DMS153 treated with DMSO at 0.1 percent for 48 hours (cell line): ENCODE measurements around the gene KRT3.
A peak's percentile ranks its signal among the peaks of the same experiment; 100 is the strongest.
"Not testable (repeated sequence)": the region's sequence is repeated elsewhere in the genome, so short reads cannot be mapped to it uniquely, and the experiment has no call there.

Experiments
- DNase-seq: peaks from one replicate; lab custom pipeline; 2025; ENCODE audit not compliant: unreplicated experiment; lab: John Stamatoyannopoulos, UW

Gene KRT3

DNA sequence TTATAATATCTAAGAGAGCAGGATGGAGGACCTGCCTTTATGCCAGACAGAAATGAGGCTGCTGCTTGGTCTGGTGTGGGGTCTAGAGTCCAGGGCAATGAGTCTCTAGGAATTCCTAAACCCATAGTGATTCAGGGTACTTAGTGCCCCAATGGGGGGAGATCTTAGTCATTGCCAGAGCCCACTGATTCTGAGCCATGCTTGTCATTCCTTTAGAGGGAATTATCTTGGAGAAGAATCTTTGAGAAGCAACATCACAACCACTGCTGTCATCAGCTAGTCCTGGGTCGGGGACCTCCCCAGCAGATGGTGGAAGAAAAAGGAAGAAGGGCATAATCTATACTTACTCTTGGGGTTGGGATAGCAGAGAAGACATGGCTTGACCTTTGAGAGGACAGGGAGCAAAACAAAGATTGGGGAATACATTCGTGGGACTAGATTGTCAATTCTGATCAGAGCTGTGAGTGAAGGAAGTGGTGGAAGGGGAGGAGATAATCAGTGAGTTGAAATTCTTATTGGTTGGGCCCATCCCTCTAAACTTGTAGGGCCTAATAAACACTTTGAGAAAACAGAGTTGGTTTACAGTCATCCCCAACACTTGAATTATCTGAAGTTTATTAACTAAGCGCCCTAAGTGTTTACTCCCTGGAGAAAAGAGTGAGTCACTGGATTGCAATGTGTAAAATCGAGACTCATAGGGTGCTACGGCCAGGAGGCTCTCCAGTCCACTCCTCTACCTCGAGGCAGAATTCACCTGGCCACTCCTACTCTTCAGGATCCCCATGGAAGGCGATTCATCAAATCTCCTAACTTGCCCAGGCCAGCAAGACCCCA is 3.0 kb upstream of the KRT3 start:
- DNase-seq = no peak

DNA sequence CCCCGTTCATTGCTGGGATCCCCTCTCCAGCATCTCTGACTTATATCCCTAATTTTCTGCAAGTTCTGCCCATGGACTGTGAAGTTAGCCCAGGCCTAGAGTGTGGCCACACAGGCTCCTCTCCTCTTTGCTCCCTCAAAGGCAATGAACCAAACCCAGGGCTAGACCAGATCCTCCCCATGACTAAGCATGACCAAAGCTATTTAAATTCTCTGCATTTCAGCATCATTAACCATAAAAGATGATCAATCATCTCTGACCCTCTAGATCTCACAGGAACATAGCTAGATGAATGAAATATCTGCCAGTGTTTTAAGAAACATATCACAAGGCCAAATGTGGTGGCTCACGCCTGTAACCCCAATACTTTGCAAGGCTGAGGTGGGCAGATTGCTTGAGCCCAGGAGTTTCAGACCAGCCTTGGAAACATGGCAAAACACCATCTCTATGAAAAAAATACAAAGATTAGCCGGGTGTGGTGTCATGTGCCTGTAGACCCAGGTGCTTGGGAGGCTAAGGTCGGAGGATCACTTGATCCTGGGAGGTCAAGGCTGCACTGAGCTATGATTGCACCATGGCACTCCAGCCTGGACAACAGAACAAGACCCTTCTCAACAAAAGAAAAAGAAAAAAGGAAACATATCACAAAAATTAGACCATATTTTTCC is 2.2 kb upstream of the KRT3 start:
- DNase-seq = no peak

GRCh38 chr12:52797529-52797894 is 1.6 kb upstream of the KRT3 start:
- no peak for DNase-seq

DNA sequence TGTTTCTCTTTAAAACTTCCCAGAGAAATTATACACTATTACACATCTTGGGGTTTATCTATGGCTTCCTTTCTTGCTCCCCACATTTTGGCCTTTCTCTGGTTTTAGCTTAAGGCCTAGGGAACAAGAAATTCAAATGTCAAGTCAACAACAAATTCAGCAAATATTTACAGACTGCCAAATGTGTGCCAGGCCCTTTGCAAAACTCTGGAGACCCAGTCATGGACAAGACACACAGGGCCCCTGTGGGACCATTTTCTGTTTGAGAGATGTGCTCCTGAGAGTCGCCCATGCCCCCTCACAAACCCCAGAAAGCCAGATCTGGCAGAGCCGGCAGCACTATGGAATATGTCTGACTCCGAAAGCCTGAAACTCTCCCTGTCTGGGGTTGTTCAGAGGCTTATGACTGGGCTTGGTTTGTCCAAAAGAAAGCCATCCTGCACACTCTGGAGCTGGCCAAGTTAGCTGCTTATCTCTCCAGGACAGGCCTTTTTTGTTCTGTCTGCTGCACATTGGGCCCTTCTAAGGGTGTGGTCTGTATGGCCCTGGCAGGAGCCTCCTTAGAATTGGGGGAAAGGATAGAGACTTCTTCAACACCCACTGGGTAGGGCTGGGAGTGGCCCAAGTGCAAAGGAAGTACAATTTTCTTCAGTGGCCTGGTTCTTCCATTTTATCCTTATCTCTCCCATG is 1.1 kb upstream of the KRT3 start:
- DNase-seq = no peak

DNA sequence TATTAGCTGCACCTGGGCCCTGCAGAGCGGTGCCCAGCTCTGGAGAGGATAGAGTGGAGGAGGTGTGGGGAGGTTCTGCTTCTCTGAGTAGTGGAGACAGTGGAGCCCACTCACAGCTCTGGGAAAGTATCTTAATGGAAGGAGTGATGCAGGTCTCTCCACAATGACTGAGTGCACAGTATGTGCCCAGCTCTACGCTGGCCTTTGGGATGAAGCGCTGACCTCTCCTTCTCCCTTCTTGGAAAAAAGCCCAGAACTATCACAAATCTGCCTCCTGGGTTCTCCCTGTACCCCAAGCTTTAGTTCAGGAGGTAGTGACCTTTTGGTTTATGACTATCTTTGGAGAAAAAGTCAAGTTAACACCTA is 495 bp upstream of the KRT3 start:
- DNase-seq = no peak

DNA sequence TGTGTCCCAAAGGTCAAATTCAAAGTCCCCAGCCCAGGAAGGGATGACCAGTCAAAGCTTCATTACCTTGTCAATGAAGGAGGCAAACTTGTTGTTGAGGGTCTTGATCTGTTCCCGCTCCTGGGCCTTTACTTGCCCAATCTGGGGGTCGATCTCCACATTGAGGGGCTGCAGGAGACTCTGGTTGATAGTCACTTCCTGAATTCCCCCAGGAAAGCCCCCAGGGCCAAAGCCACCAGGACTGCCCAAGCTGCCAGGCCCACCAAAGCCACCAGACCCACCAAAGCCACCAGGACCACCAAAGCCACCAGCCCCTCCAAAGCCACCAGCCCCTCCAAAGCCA is 614 bp downstream of the KRT3 start:
- DNase-seq = not testable (repeated sequence)

GRCh38 chr12:52794479-52795331 is 1.2 kb downstream of the KRT3 start:
- no peak for DNase-seq

DNA sequence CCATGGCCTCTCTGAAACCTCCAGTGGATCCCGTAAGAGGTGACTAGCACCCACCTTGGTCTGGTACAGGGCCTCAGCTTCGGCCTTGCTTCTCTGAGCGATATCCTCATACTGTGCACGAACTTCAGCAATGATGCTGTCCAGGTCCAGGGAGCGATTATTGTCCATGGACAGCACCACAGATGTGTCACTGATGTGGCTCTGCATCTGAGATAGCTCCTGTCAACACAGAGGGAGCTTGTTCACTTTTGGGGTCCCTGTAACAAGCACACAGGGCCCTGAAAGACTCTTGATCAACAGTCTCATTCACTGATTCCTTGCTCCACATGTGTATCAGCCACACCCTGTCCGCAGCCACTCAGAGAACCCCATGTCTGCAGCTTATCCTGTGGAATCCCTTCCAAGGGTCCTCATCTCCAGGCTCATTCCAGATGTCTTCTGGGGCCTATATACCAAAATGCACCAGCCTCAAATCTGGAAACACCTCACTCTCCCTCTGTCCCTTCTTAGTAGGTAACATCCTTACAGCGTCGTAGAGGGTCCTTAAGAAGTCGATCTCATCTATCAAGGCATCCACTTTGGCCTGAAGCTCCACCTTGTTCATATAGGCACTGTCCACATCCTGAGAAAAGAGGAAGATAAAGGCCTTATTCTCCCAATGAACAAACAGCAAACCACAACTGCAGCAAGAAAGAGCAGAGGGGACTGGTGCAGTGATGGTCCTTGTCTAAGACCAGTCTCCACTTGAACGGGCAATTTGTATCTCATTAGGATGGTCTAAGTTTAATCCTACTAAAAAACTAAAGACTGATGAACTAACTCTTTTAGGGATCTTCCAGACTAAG is 3.5 kb downstream of the KRT3 start:
- DNase-seq = no peak

DNA sequence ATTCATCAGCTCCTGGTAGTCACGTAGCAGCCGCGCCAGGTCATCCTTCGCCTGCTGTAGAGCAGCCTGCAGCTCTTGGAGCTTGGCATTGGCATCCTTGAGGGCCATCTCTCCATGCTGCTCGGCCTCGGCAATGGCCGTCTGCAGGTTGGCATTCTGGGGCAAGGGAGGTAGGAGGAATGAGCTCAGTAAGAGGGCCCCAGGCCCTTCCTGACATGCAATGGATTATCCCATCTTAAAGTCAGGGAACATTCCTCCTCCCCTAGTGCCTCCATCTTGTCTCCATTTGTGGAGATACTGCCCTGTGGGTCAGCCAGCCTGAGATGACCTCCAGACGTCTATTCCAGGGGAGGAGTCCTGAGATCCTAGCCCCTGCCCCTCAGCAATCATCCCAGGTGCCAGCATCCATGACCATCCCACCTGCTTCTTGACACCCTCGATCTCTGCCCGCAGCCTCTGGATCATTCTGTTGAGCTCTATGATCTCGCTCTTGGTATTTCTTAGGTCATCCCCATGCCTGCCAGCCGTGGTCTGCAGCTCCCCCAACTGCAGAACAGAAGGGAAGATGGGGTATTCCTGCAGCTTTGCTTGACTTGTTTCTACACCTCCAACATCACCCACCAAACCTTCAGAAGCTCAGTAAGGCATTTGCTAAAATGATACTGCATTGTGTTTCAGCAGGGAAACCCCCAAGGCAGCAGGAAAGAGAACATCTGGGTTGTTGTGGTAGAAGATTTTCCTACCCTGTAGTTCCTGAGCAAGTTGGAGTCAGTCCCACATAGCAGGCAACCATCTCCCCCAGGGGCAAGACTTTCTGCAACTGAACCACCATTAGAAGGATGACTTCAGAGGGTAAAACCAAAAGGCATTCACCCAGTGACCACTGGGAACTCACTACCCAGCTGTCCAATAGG is 4.4 kb downstream of the KRT3 start:
- DNase-seq = no peak

- DNase-seq = no peak
Measured at GRCh38 chr12:52790427-52791270, 5.3 kb downstream of the KRT3 start.

DNA sequence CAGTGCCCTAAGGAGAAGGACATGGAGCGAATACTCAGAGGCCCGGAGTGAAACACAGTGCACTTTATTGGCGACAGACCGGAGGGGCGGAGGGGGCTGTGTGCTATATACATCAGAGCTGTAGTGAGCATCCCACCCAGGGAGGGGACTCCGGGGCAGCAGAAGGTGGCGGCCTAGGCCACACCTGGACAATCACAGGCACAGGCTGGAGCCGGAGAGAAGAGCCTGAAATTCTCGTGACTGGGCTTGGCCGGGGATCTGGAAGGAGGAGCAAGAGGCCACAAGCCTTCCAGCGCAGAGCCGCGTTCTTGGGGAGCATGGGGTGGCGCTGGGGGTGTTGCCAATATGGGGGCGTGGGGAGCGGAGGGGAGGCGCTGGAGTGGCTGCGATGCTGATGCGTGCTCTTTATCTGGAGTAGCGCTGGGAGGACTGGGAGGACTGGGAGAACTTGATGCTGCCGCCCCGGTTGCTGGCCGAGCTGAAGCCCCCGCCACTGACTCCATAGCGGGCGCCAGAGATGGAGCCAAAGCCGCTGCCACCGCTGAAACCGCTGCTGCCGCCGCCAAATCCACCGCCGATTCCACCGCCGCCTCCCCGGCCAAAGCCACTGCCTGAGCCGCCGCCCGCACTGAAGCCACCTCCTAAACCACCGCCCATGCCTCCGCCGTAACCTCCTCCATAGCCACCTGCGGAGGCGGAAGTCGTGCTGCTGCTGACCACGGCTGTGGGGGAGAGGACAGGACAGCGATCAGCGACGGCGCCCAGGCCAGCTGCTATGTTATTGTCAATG is 6.1 kb downstream of the KRT3 start:
- peak; percentile 28 for DNase-seq

GRCh38 chr12:52788876-52789636 is 6.9 kb downstream of the KRT3 start:
- DNase-seq = no peak

DNA sequence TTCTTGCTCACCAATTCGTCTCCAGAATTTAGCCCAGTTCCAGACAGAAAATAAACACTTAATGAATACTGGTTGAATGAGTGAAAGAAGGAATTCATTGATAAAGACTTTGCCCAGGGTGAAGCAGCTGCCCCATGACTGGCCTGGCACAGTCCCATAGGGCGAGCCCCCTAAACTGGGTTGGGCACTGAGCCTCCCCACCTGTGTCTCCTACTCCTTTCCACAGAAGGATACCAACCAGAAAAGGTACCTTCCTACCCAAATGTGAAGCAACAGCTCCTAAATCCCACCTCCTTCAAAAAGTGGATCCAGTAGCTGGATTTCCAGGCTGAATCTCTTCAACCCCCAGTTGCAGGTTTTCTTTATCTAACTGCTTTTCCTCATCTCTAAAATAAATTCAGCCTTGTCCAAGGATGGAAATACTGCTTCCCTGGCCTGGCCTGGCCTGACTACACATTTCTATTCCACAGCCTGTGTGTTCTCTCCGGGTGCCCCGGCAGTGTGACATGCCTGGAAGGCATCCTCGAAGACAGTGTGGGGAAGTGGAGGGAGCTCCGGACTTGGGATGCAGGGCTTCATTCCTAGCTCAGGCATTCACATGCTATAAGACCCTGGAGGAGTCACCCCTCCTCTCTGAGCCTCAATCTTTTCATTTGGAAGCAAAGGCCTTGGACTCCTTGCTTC is 7.6 kb downstream of the KRT3 start:
- no peak for DNase-seq

DNA sequence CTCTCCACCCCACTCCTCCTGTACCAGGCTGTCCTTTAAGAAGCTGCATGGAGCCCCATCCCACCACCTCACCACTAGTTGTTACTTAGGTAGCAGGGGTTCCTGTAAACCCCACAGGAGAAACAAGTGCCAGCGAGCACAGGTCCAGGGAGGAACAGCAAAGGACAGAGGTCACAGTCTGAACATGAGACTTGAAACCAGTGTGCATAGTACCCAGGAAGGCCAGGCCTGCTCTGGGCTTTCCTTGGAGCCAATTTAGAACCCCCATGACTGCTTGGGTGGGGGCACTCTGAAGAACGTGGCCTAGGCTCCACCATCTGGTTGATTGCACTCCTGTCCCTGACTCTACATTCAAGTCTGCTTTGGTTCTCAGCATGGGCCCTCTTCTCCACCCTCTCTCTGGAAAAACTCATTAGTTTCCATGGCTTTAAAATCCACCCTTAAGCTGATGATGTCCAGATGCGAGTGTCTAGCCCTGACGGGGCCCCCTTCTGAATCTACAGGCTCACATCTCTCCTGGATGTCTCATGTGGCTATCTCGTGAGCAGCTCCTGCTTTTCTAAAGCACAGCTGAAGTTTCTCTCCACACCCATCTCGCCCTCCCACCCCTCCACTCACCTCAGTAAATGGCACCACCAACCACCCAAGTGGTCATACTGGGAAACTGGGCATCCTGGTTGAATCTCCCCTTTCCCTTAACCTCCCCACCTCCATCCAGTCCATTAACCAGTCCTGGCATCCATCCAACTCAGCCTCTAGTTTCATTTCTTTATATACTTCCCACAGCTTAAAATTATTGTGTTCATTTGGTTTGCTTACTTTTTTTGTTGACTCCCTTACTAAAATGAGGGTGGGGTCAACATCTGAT is 8.4 kb downstream of the KRT3 start:
- DNase-seq = no peak

DNA sequence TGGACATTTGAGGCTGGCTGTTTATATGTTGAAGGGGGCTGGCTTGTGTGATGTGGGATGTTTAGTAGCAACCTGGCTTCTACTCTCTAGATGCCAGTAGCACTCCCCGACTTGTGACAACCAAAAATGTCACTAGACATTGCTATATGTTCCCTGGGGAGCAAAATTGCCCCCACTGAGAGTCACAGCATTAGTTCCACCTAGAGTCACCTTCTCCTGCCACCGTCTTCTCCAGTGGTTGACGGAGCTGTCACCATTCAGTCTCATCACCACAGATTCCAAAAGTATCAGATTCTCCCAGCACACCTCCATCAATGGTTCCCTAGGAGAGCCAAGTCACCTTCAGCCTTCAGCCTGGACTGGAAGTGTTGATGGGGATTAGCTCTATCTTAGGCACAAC is 11.0 kb downstream of the KRT3 start:
- DNase-seq = no peak
